GM19455 (cell line): ENCODE measurements around the gene CD200.

ENCODE experiments used
- ATAC-seq: cut with Tn5 transposase; IDR thresholded peaks from one replicate; pipeline ENCODE4 v1.9.1; 2021; ENCODE audit not compliant: unreplicated experiment

Gene CD200

DNA sequence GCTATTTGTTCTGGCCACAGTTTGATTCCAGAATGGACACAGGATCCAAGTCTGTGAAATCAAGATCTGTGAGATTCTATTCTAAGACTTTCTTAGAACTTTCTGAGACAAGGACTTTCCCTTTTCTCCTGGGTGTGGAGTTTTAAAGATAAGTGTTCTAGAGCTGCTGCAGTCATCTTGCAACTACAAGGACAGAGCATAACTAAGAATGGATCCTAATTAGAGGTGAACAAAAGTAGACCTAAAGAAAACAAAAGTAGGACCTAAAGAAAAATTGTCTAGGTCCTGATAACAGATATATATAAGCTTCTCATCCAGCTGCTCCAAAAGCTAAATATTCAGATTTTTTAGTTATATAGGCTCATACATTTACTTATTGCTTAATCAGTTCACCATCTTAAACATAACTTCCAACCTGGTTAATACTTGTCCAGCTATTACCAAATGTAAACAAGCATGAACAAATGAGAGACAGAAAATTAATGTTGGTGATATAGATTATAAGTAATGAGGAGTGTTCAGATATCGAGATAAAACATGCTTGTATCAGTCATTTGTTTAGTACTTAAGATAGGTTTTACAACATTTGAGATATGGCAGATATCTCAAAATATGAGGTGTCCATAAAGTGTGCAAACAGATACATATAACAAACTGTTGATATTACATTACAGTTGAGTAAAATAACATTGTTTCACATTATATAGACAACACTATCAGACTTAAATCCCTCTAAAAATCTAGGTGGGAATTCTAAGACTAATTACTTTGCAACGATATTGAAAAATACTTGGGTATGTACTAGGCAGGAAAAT, 75.1 kb downstream of the CD200 start:
- no peak for ATAC-seq

DNA sequence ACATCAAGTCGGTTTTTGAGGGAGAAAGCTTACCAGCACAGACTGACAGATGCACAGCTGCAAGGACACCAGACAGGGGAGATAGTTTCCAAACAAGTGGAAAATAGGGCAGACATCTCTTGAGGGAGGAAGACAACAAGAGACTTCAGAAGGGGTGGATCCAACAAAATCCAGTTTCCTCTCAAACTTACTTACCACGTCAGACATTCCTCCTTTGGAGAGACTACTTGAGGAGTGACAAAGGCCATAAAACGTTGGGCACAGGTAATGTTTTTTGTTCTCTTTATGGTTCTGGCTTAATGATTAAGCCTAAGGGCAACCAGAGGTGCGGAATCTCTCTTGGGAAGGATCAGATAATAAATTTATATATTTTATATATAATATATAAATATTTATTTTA, 76.1 kb downstream of the CD200 start:
- no peak for ATAC-seq

DNA sequence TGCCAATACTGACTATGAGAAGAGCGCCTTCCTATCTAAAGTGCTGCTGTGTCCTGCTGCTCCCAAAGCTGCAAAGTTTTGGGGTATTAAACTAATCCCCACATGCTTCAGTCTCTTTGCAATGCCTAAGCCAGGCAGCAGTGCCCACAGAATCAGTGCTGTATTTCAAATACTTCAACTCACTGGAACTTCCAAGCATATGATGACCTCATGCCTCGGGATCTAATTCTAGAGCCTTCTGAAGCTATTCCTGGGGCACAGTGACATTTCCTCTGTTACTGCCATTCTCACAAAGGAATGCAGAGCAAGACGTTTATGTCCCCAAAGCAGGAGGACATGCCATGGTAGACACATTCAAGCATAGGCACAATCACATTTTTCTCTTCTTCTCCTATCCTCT, 78.5 kb downstream of the CD200 start:
- no peak for ATAC-seq
